ENCODE measurements around the gene C14orf180. TPM values are rescaled to one million over a fixed set of nuclear protein-coding genes. Genes with fewer than 3 reads are reported as not detected.

Gene C14orf180
- total RNA-seq, 2 donors from 2014 or later, result 0.32 TPM; not detected in 1

DNA sequence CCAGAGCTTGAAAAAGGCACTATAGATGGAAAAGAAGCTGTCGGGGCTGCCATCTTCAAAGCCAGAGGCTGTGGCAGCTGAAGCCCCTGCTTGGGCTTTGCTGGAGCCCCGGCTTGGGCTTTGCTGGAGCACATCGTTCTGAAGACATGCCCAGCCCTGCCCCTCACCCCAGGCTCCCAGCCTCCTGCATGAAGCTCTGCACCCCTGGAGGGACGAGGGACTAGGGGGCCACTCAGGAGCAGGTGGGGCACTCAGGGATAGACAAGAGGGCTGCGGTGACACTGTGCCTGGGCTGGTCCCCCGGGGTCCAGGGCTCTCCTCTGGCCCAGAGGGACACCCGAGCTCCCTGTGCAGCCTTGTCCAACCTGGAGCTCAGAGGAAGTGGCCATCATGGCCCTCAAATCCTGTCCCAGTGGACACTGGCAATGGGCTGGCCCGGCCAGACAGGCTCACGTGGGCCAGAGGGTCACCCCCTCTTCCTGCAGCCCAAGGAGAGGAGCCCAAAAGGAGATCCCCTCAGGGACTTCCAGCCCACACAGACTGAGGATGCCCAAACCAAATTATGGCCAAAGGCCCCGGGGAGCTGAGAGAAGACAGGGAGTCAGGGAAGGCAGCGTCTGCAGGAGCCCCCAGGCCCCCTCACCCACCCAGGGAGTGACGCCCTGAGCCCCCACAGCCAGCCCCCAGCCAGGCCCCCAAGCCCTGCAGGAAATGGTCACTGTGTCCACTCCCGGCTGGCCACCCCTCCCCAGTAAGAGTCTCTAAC lies 23.1 kb upstream of the C14orf180 start:
- TF ChIP-seq, protein P1, sequence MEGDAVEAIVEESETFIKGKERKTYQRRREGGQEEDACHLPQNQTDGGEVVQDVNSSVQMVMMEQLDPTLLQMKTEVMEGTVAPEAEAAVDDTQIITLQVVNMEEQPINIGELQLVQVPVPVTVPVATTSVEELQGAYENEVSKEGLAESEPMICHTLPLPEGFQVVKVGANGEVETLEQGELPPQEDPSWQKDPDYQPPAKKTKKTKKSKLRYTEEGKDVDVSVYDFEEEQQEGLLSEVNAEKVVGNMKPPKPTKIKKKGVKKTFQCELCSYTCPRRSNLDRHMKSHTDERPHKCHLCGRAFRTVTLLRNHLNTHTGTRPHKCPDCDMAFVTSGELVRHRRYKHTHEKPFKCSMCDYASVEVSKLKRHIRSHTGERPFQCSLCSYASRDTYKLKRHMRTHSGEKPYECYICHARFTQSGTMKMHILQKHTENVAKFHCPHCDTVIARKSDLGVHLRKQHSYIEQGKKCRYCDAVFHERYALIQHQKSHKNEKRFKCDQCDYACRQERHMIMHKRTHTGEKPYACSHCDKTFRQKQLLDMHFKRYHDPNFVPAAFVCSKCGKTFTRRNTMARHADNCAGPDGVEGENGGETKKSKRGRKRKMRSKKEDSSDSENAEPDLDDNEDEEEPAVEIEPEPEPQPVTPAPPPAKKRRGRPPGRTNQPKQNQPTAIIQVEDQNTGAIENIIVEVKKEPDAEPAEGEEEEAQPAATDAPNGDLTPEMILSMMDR (IDR thresholded peaks at IDR 0.05), result no peak
- TF ChIP-seq POLR2AphosphoS5 (IDR thresholded peaks at IDR 0.05) (no peak), POLR2A (IDR thresholded peaks at IDR 0.05) (no peak)

DNA sequence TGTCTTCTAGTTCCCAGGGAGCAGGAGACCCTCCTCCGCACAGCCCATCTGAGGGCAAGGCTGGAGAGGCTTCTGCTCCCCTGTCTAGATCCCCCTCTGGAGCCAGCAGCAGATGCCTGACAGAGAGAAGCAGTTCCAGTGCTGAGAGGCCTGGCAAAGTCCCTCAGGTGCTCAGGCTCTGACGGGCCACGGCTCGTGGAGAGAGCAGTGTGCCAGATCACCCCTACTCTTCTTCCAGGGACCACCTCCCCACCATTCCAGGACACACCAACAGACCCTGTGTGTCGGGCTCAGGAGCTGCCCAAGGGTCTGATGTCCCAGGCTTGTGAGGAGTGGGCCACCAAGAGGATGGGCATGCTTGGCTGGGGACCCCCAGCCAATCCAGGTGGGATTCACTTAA lies 22.5 kb upstream of the C14orf180 start:
- no peak for DNase-seq (ENCODE audit: low spot score)
- Histone ChIP-seq H3K27ac (no peak overlapping the region), H3K27me3 (replicated peaks; ENCODE audit: insufficient read depth) (peaks cover 3% of the 10 kb centered on the region), H3K4me3 (no peak overlapping the region), H3K4me1 (replicated peaks) (no peaks in the 10 kb centered on the region), H3K36me3 (no peaks in the 10 kb centered on the region), H3K9me3 (no peaks in the 10 kb centered on the region)
- WGBS, result 93% methylated on average over 5 of the region's 5 CpGs
- intact Hi-C loops (cut with DNase I), result no loop called here
- TF ChIP-seq POLR2AphosphoS5 (IDR thresholded peaks at IDR 0.05) (no peak), POLR2A (IDR thresholded peaks at IDR 0.05) (no peak)
- TF ChIP-seq, protein P1 (IDR thresholded peaks at IDR 0.05), result no peak

More for the DNA sequence above, 23.1 kb upstream of the C14orf180 start:
- H3K4me3 ChIP-seq, result no peak overlapping the region
- intact Hi-C loops (cut with DNase I), result no loop called here
- no peaks in the 10 kb centered on the region for H3K4me1 ChIP-seq (replicated peaks)
- H3K27me3 ChIP-seq (replicated peaks; ENCODE audit: insufficient read depth), result peaks cover 3% of the 10 kb centered on the region
- 79% methylated on average over 13 of the region's 13 CpGs for WGBS
- no peak for DNase-seq (ENCODE audit: low spot score)
- no peaks in the 10 kb centered on the region for H3K9me3 ChIP-seq
- no peak overlapping the region for H3K27ac ChIP-seq
- no peaks in the 10 kb centered on the region for H3K36me3 ChIP-seq

DNA sequence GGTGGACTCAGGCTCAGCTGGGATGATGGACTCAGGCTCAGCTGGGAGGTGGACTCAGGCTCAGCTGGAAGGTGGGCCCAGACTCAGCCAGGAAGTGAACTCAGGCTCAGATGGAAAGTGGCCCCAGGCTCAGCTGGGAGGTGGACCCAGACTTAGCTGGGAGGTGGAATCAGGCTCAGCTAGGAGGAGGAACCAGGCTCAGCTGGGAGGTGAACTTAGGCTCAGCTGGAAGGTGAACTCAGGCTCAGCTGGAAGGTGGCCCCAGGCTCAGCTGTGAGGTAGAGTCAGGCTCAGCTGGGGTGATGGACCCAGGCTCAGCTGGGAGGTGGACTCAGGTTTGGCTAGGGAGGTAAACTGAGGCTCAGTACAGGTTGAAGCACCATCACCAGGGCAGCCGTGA lies 21.8 kb upstream of the C14orf180 start:
- DNase-seq (ENCODE audit: low spot score), result no peak
- H3K27ac ChIP-seq, result no peak overlapping the region
- H3K4me1 ChIP-seq (replicated peaks), result no peaks in the 10 kb centered on the region
- H3K36me3 ChIP-seq, result no peaks in the 10 kb centered on the region
- WGBS, result 87% methylated on average over 1 of the region's 1 CpG
- H3K27me3 ChIP-seq (replicated peaks; ENCODE audit: insufficient read depth), result peaks cover 3% of the 10 kb centered on the region
- H3K4me3 ChIP-seq, result no peak overlapping the region
- TF ChIP-seq POLR2A (IDR thresholded peaks at IDR 0.05) (no peak), POLR2AphosphoS5 (IDR thresholded peaks at IDR 0.05) (no peak)
- TF ChIP-seq, protein P1 (IDR thresholded peaks at IDR 0.05), result no peak
- no peaks in the 10 kb centered on the region for H3K9me3 ChIP-seq
- intact Hi-C loops (cut with DNase I), result no loop called here

DNA sequence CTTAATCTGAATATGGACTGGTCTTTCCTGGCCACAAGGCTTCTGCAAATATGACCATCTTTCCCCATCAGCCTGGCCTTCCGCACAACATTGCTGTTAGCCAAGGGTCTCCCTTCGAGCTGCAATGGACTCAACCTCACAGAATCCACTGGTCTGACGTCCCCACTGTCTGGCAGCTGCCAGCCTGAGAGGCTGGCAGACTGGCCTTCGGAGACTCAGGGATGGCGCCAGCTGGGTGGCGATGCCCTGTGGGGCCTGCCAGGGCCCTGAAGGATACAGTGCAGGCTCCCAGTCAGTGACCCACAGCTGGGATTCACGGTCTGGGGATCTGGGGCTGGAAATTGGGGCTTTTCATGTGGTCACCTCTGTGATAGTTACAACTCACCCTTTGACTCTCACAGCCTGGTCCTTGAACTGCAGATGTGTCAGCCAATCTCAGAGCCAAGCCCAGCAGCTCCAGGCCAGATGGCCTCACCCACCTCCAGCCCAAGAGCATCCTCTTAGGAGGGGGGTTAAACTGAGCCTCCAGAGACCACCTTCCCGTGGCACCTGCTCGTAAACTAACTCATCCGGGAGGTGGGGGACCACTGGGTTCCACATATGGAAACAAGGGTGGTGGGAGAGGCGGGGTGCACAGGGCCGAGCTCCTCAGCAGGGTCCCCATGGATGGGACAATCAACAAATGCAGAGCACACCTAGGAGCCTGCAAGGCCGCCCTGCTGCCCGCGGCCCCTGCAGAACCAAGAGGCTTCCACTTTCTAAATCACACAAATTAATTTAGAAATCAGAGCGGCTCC lies 21.1 kb upstream of the C14orf180 start:
- no peaks in the 10 kb centered on the region for H3K4me1 ChIP-seq (replicated peaks)
- no peak for DNase-seq (ENCODE audit: low spot score)
- WGBS, result 86% methylated on average over 12 of the region's 16 CpGs
- no peaks in the 10 kb centered on the region for H3K9me3 ChIP-seq
- intact Hi-C loops (cut with DNase I), result no loop called here
- no peaks in the 10 kb centered on the region for H3K36me3 ChIP-seq
- no peak overlapping the region for H3K4me3 ChIP-seq
- no peaks in the 10 kb centered on the region for H3K27me3 ChIP-seq (replicated peaks; ENCODE audit: insufficient read depth)
- no peak for TF ChIP-seq POLR2AphosphoS5 (IDR thresholded peaks at IDR 0.05)
- TF ChIP-seq POLR2A (IDR thresholded peaks at IDR 0.05), result no peak
- TF ChIP-seq, protein P1 (IDR thresholded peaks at IDR 0.05), result no peak
- H3K27ac ChIP-seq, result no peak overlapping the region

All from prostate gland (tissue), 2 donors.